Gastroesophageal sphincter (tissue), 4 donors: ENCODE data around the gene AFF3. TPM values are rescaled to one million over a fixed set of nuclear protein-coding genes. Genes with fewer than 3 reads are reported as not detected.

Source experiments
- ATAC-seq: fragments of 150-250 bp; one replicate; pipeline ENCODE4 v1.9.1; 2016; ENCODE audit warnings: mild to moderate bottlenecking, moderate library complexity
- H3K27ac ChIP-seq, 4 donors: fragments of 200-600 bp; sonication (generic) in 3 of 4; 1 replicate in 3 of 4; 2 replicates in 1 of 4; pipeline ENCODE4 v1.5.1; 2016 to 2019
- H3K27me3 ChIP-seq: fragments of 200-600 bp; sonication (generic); one replicate; pipeline ENCODE4 v1.5.1; 2019
- H3K36me3 ChIP-seq, 2 donors: fragments of 200-600 bp; sonication (generic); one replicate each; pipeline ENCODE4 v1.5.1; 2019; ENCODE audit warnings: control low read depth in 1 of 2
- H3K4me1 ChIP-seq, 3 donors: fragments of 200-600 bp; sonication (generic); 1 replicate in 2 of 3; 2 replicates in 1 of 3; pipeline ENCODE4 v1.5.1; 2016 to 2019; ENCODE audit warnings: control low read depth in 2 of 3
- H3K4me3 ChIP-seq, 2 donors: fragments of 200-600 bp; sonication (generic); one replicate each; pipeline ENCODE4 v1.5.1; 2019; ENCODE audit warnings: mild to moderate bottlenecking in 1 of 2, moderate library complexity in 1 of 2
- H3K9me3 ChIP-seq, 3 donors: fragments of 200-600 bp; sonication (generic); one replicate each; pipeline ENCODE4 v1.5.1; 2017 to 2019; ENCODE audit warnings: control low read depth in 2 of 3
- EP300 ChIP-seq: sonication (generic); formaldehyde crosslinking; IDR thresholded peaks from one replicate; pipeline ENCODE4 v1.6.1; 2017; ENCODE audit warnings: antibody characterized with exemption, mild to moderate bottlenecking
- POLR2A ChIP-seq, 2 donors: fragments of 450-650 bp; IDR thresholded peaks; one replicate each; pipeline ENCODE4 v1.6.1; 2017; ENCODE audit warnings: antibody characterized with exemption in 2 of 2, mild to moderate bottlenecking in 2 of 2, moderate library complexity in 1 of 2
- POLR2AphosphoS5 ChIP-seq: sonication (generic); formaldehyde crosslinking; IDR thresholded peaks from one replicate; pipeline ENCODE4 v1.6.1; 2017; ENCODE audit warnings: antibody characterized with exemption
- WGBS, 2 donors: methylation state at CpG; one replicate each; pipeline ENCODE4 v1.1.5; 2018; ENCODE audit warnings: low coverage in 1 of 2; 5-methylcytosine and 5-hydroxymethylcytosine counted together
- total RNA-seq, 4 donors: library from RNA; depleted of rRNA; stranded (reverse); fragments of >200 nt; gene quantifications; one replicate each; pipeline ENCODE4 v1.1.0, GENCODE V29; 2016
- TF ChIP-seq, protein P1 (sequence below), 4 experiments: fragments of 200-600 bp in 2 of 4; fragments of 450-650 bp in 2 of 4; sonication (generic) in 1 of 4; IDR thresholded peaks; one replicate each; pipeline ENCODE4 v1.5.1; 2017 to 2019; ENCODE audit warnings: antibody characterized with exemption in 4 of 4, mild to moderate bottlenecking in 2 of 4, moderate library complexity in 2 of 4

Gene AFF3
- total RNA-seq, 4 donors from 2014 or later = 15.4 to 74.8 (median 37.7) TPM

DNA sequence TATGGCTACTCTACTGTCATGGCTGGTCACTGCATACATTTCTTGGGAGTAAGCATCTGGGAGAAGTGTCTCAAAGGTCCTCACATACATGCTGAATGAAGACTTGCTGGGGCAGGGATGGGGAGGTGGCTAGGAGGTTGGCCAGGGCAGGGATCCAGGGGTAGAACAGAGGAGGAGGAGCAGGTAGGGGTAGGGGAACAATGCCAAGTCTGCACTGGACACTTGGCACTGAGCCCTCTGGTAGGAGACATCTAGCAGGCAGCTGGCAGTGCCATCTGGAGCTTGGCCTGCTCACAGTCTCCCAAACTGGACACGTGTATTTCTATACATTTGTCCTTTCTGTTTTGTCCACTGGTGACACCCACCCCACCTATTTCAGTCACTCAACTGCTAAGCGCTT is 589.9 kb downstream of the AFF3 start:
- no peaks in the 10 kb centered on the region for H3K9me3 ChIP-seq
- no peak for ATAC-seq
- H3K4me3 ChIP-seq = no peak overlapping the region
- no peaks in the 10 kb centered on the region for H3K27me3 ChIP-seq
- WGBS, 2 donors = 65 to 100% methylated on average over 1 to 2 of the region's 2 CpGs
- TF ChIP-seq POLR2A (IDR thresholded peaks at IDR 0.05) (no peak), POLR2AphosphoS5 (no peak), EP300 (no peak)
- TF ChIP-seq, protein P1, sequence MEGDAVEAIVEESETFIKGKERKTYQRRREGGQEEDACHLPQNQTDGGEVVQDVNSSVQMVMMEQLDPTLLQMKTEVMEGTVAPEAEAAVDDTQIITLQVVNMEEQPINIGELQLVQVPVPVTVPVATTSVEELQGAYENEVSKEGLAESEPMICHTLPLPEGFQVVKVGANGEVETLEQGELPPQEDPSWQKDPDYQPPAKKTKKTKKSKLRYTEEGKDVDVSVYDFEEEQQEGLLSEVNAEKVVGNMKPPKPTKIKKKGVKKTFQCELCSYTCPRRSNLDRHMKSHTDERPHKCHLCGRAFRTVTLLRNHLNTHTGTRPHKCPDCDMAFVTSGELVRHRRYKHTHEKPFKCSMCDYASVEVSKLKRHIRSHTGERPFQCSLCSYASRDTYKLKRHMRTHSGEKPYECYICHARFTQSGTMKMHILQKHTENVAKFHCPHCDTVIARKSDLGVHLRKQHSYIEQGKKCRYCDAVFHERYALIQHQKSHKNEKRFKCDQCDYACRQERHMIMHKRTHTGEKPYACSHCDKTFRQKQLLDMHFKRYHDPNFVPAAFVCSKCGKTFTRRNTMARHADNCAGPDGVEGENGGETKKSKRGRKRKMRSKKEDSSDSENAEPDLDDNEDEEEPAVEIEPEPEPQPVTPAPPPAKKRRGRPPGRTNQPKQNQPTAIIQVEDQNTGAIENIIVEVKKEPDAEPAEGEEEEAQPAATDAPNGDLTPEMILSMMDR (IDR thresholded peaks at IDR 0.05) = no peak
- H3K36me3 ChIP-seq = peaks cover 0 to 71% of the 10 kb centered on the region in 2 donors
- H3K27ac ChIP-seq = no peak overlapping the region
- no peaks in the 10 kb centered on the region for H3K4me1 ChIP-seq

DNA sequence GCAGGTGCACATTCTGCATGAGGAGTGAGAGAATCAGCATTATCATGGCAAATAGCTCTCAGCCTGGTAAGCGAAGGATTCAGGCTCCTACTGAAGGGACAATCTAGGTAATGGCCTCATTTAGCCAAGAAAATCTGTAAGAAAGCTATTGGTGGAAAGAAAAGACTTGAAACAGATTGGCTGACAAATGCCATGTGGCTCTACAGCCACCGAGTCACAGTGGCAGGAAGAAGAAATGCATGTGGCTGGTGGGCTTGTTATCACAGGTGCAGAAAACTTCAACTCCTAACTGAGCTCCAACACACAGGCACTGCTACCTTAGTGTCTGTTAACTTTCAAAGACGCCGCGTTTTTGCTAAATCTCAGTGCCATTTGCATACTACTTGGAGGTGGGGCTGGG is 592.0 kb downstream of the AFF3 start:
- no peak overlapping the region for H3K27ac ChIP-seq
- peaks cover 0 to 59% of the 10 kb centered on the region in 2 donors for H3K36me3 ChIP-seq
- H3K4me3 ChIP-seq = no peak overlapping the region
- no peak for TF ChIP-seq POLR2AphosphoS5
- TF ChIP-seq, protein P1 (IDR thresholded peaks at IDR 0.05) = no peak
- H3K9me3 ChIP-seq = no peaks in the 10 kb centered on the region
- H3K4me1 ChIP-seq = no peaks in the 10 kb centered on the region
- no peaks in the 10 kb centered on the region for H3K27me3 ChIP-seq
- WGBS, 2 donors = 67 to 74% methylated on average over 5 of the region's 5 CpGs
- no peak for ATAC-seq

DNA sequence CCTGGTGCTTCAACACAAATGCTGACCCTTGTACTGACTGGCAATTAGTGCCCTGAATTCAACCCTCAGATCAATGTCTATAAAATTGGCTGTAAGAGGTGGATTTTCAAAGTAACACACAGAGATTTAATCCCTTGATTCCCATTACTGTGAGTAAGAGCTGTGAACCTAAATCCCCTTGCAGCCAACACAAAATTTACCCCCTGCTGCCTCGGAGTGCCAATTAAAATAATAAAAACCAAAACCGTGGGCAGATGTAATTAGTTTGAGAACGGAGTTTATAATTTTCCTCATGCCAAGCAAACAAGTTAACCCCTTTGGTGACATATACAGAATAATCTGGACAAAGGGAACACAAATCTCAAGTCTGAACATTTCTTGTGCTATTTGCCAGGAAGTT is 596.8 kb downstream of the AFF3 start:
- Histone ChIP-seq H3K27me3 (no peaks in the 10 kb centered on the region), H3K27ac (no peak overlapping the region), H3K9me3 (no peaks in the 10 kb centered on the region), H3K36me3 (peaks cover 0 to 19% of the 10 kb centered on the region in 2 donors), H3K4me3 (no peak overlapping the region), H3K4me1 (peaks cover 0 to 8% (median 0%) of the 10 kb centered on the region in 3 donors)
- TF ChIP-seq POLR2AphosphoS5 (no peak), EP300 (no peak), POLR2A (IDR thresholded peaks at IDR 0.05) (no peak)
- TF ChIP-seq, protein P1 (IDR thresholded peaks at IDR 0.05) = no peak
- 73 to 86% methylated on average over 3 of the region's 3 CpGs for WGBS, 2 donors
- no peak for ATAC-seq

DNA sequence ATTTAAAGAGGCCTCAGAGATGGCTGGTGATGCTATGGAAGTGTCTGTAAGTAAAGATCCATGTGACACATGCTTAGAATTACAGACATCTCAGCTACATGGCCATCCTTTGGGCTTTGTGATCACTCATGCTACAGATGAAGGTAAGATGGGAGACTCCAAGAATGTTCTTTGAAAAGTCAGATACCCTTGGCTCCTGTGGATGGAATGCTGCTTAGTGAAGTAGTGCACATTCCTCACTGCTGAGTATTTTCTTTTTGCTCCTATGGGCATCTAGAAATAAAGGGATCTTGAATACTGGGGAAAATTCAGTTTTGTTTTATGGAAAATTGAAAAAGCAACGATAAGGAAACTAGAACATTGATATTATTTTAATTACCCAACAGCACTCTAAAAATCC is 597.3 kb downstream of the AFF3 start:
- H3K9me3 ChIP-seq = no peaks in the 10 kb centered on the region
- ATAC-seq = no peak
- WGBS, 2 donors = 30 to 56% methylated on average over 1 of the region's 1 CpG
- TF ChIP-seq EP300 (no peak), POLR2AphosphoS5 (no peak), POLR2A (IDR thresholded peaks at IDR 0.05) (no peak)
- TF ChIP-seq, protein P1 (IDR thresholded peaks at IDR 0.05) = no peak
- no peak overlapping the region for H3K4me3 ChIP-seq
- peaks cover 0 to 14% of the 10 kb centered on the region in 2 donors for H3K36me3 ChIP-seq
- H3K27ac ChIP-seq = no peak overlapping the region
- H3K27me3 ChIP-seq = no peaks in the 10 kb centered on the region
- H3K4me1 ChIP-seq = peaks cover 0 to 8% (median 0%) of the 10 kb centered on the region in 3 donors

DNA sequence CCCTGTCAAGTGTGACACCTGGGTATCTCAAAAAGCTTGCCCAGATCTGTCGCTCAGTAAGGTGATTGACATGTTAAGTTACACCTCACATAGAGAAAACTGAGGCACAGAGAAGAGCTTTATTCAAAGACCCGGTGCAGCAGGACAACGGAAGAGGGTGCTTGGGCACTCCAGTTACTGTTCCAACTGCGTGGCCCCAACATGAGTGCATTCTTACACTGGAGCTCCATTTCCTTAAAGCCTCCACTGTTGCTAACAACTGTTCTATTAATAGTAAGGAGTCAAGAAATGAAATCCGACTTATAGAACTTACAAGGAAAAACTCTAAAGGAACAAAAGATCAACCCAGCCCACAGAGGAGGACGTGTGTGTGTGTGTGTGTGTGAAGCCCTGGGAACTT is 597.8 kb downstream of the AFF3 start:
- ATAC-seq = no peak
- H3K27me3 ChIP-seq = no peaks in the 10 kb centered on the region
- no peak overlapping the region for H3K4me3 ChIP-seq
- H3K27ac ChIP-seq = no peak overlapping the region
- WGBS, 2 donors = 27 to 50% methylated on average over 3 to 6 of the region's 6 CpGs
- H3K4me1 ChIP-seq = peaks cover 0 to 8% (median 0%) of the 10 kb centered on the region in 3 donors
- peaks cover 0 to 10% of the 10 kb centered on the region in 2 donors for H3K36me3 ChIP-seq
- TF ChIP-seq POLR2AphosphoS5 (no peak), EP300 (no peak)
- no peaks in the 10 kb centered on the region for H3K9me3 ChIP-seq
